HG03108 (cell line): ENCODE data around the gene KRT73.

Experiments used
- ATAC-seq: cut with Tn5 transposase; IDR thresholded peaks from one replicate; pipeline ENCODE4 v1.9.1; 2021; ENCODE audit warnings: moderate library complexity; ENCODE audit not compliant: unreplicated experiment

Gene KRT73

DNA sequence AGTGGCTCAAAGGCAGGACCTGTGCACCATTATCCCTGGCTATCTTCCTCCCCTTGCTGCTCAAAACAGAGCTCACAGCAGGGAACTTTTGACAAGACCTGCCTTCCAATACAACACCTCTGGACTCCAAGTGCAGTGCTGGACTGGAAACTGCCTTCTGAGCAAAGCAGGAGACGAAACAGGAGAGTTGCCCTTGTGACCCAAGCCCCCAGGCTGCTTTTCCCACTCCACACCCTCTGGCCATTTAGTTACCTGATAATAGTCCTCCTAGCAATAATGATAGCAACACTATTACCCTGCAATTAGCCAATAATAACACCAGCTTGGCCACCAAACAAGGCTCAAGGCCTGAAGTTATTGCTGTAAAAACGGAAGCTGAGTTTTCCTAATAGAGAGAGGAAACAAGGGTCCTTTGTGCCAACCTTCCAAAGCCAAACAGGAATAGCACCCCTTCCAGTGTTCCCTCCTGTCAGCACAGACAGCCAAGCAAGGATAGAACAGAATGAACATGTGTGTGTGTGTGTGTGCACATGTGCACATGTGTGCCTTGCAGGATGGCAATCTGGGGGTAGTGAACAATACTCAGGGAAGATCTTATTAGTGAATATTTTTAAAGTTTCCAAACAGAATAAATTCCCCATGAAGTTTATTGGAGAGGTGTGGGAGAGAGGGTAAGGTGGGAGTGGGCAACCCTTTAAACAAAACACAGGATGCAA is 9.2 kb upstream of the KRT73 start:
- ATAC-seq, result no peak

GRCh38 chr12:52622349-52622748 is 4.0 kb upstream of the KRT73 start:
- ATAC-seq, result no peak

- ATAC-seq, result no peak
Measured at GRCh38 chr12:52618866-52619265, 507 bp upstream of the KRT73 start.

DNA sequence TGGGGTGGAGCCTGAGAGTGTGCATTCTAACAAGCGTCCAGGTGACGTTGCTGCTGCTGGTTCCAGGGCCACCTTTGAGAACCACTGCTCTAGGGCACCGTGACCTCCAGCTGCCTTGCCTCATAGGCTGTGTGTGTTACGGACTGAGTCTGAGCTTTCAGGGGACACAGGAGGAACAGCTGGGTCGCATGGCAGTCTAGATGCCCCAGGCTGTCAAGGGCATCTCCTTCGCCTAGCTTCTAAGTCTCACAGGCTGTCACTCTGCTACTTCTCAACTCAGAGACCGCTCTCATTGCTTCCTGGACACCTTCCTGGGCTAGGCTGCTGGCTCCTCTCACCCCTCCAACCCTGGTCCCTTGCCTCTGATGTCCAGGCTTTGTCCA is 965 bp downstream of the KRT73 start:
- ATAC-seq, result no peak

DNA sequence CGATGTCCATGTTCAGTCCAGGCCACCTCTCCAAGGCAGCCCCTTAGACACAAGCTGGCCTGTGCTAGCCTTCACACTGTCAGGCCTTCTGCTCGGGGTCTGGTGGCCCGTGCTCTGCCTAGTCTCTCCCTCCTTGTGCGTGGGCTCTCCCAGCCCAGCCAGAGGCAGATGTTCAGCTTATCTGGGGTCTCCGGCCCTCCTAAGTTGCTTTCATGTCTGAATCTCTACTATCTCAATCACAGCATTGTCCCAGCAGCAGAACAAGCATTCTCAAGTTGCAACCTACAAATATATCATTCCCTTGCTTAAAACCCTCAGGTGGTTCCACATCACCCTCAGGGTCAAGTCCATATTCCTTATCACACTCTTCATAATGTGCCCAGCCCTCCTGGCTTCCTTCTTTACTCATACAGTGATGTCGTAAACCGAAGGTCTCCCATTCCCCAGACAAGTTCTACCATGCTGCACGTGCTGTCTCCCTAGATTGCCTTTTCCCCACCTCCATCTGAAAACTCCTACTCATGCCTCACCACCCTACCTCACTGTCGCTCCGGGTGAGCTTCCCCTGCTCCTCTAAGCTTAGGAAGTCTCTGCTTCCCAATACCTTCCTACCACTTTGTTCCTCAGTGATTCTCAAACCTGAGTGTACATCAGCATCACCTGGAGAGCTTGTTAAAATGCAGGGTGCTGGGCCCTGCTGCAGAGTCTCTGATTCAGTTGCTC is 1.5 kb downstream of the KRT73 start:
- ATAC-seq, result no peak

GRCh38 chr12:52615912-52616311 is 2.4 kb downstream of the KRT73 start:
- no peak for ATAC-seq

GRCh38 chr12:52615208-52615868 is 3.0 kb downstream of the KRT73 start:
- ATAC-seq, result no peak

GRCh38 chr12:52614381-52615207 is 3.8 kb downstream of the KRT73 start:
- no peak for ATAC-seq

- no peak for ATAC-seq
Measured at GRCh38 chr12:52613384-52614030, 4.9 kb downstream of the KRT73 start.

DNA sequence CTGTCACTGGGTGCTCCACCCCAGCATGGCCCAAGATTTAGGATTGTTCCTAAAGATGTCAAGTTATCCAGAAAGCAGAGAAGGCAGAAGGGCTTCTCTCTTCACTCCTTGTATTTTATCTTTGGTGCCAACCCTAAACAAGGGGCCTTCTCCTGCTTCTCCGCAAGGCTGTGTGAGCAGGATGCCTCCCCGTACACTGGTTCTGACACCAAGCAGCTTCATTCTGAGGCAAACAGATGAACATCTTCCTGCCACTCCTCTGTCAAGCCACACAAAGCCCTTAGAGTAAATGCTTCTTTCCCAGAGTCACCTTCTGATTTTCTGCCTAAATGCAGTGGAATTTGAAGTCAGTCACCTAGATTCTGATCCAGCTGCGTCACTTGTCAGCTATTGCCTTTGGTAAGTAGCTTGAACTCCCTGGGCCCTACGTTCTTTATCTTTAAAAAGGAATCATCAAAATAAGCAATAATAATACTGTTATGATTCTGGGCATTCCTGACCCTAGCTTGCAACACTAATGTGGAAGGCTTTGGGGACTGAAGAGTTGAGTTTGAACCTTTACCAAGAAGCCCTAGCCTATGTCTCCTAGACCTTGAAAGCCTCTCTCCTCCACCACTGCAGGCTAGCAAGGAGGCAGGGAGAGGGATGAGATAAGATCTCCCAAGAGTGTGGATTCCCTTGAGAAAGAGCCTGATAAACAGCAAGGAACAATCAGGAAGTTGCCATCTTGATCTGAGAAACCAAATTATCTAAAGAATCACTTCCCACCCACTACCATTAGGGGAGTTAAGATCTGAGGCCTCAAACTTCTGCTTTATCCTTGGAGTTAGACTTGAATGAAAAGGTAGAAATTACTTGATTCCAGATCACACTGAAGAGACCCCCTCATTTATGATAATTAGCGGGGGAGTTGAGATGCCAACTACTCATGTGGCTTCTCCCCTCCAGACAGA is 5.7 kb downstream of the KRT73 start:
- ATAC-seq, result no peak

GRCh38 chr12:52611080-52611468 is 7.3 kb downstream of the KRT73 start:
- no peak for ATAC-seq

- ATAC-seq, result no peak
Measured at GRCh38 chr12:52608826-52609630, 9.3 kb downstream of the KRT73 start.

GRCh38 chr12:52608161-52608560 is 10.2 kb downstream of the KRT73 start:
- ATAC-seq, result no peak

GRCh38 chr12:52607314-52607713 is 11.0 kb downstream of the KRT73 start:
- no peak for ATAC-seq

DNA sequence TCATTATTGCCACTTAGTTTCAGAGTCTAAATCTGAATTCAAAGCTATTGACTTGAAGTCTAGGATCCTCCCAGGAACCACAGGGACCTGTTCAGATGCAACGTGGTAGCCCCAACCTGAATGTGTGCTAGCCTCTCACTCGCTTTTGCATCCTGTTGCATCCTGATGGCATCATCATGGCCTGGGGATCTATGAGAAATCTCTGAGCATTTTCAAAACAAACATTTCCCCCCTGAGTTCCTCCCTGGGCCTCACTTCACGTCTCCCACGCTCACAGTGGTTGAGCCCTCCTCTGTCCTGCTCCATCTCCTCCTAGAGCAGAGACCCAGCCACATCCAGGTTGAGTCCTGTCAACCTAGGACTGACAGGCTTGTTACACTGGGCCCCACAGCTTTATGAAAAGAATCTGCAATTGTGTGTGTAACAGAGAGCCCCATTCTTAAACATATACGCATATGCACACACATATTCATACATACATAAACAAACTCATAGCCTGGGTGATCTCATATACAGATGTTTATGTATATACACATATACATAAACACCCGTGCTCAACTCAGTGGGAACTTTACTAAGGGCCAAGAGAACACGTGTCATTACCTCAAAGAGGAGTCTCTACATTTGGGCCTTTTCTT is 11.7 kb downstream of the KRT73 start:
- no peak for ATAC-seq

DNA sequence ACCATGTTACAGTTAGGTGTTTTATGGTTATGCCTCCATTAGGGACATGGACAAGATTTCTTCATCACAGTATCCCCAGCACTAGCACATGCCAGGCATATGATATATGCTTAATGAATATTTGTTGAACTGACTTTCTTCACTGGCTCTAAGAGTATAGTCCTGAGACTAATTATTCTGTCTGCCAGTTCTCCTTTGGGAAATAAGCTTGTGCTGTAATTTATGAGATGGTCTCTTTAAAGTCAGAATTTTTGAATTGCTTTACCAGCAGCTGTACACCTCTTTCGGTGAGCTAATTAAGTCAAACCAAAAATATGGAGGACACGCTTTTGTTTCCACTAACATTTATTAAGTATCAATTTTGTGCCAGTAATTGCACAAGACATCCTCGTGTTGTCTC is 12.3 kb downstream of the KRT73 start:
- no peak for ATAC-seq

- ATAC-seq, result no peak
Measured at GRCh38 chr12:52605542-52605941, 12.8 kb downstream of the KRT73 start.

GRCh38 chr12:52604859-52605258 is 13.5 kb downstream of the KRT73 start:
- no peak for ATAC-seq
